ENCODE measurements around the gene KCNN3. TPM values are rescaled to one million over a fixed set of nuclear protein-coding genes. Genes with fewer than 3 reads are reported as not detected.

The KCNN3 gene
- total RNA-seq, 1 experiment from 2014 or later = 1.3 TPM

- TF ChIP-seq ZNF281 (CRISPR knock-in tag; IDR thresholded peaks at IDR 0.05) = no peak
- no peak for TF ChIP-seq SMAD3 (CRISPR knock-in tag; IDR thresholded peaks at IDR 0.05; ENCODE audit: borderline replicate concordance)
- no peak for TF ChIP-seq ETV6 (CRISPR knock-in tag; IDR thresholded peaks at IDR 0.05)
- TF ChIP-seq ZNF671 (CRISPR knock-in tag; IDR thresholded peaks at IDR 0.05) = no peak
- TF ChIP-seq, protein P1, sequence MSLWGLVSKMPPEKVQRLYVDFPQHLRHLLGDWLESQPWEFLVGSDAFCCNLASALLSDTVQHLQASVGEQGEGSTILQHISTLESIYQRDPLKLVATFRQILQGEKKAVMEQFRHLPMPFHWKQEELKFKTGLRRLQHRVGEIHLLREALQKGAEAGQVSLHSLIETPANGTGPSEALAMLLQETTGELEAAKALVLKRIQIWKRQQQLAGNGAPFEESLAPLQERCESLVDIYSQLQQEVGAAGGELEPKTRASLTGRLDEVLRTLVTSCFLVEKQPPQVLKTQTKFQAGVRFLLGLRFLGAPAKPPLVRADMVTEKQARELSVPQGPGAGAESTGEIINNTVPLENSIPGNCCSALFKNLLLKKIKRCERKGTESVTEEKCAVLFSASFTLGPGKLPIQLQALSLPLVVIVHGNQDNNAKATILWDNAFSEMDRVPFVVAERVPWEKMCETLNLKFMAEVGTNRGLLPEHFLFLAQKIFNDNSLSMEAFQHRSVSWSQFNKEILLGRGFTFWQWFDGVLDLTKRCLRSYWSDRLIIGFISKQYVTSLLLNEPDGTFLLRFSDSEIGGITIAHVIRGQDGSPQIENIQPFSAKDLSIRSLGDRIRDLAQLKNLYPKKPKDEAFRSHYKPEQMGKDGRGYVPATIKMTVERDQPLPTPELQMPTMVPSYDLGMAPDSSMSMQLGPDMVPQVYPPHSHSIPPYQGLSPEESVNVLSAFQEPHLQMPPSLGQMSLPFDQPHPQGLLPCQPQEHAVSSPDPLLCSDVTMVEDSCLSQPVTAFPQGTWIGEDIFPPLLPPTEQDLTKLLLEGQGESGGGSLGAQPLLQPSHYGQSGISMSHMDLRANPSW (CRISPR knock-in tag; conservative IDR thresholded peaks at IDR 0.05; ENCODE audit: low read depth) = no peak
- TF ChIP-seq, protein P2, sequence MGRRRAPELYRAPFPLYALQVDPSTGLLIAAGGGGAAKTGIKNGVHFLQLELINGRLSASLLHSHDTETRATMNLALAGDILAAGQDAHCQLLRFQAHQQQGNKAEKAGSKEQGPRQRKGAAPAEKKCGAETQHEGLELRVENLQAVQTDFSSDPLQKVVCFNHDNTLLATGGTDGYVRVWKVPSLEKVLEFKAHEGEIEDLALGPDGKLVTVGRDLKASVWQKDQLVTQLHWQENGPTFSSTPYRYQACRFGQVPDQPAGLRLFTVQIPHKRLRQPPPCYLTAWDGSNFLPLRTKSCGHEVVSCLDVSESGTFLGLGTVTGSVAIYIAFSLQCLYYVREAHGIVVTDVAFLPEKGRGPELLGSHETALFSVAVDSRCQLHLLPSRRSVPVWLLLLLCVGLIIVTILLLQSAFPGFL (CRISPR knock-in tag; IDR thresholded peaks at IDR 0.05; ENCODE audit: borderline replicate concordance) = no peak
- no peak for TF ChIP-seq NR2C2 (CRISPR knock-in tag; IDR thresholded peaks at IDR 0.05)
- no peak for TF ChIP-seq ZMAT4 (CRISPR knock-in tag; IDR thresholded peaks at IDR 0.05)
- TF ChIP-seq, protein P3, sequence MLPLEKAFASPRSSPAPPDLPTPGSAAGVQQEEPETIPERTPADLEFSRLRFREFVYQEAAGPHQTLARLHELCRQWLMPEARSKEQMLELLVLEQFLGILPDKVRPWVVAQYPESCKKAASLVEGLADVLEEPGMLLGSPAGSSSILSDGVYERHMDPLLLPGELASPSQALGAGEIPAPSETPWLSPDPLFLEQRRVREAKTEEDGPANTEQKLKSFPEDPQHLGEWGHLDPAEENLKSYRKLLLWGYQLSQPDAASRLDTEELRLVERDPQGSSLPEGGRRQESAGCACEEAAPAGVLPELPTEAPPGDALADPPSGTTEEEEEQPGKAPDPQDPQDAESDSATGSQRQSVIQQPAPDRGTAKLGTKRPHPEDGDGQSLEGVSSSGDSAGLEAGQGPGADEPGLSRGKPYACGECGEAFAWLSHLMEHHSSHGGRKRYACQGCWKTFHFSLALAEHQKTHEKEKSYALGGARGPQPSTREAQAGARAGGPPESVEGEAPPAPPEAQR (CRISPR knock-in tag; IDR thresholded peaks at IDR 0.05) = no peak
Measured at GRCh38 chr1:154764773-154765172, 105.3 kb downstream of the KCNN3 start (continued).

DNA sequence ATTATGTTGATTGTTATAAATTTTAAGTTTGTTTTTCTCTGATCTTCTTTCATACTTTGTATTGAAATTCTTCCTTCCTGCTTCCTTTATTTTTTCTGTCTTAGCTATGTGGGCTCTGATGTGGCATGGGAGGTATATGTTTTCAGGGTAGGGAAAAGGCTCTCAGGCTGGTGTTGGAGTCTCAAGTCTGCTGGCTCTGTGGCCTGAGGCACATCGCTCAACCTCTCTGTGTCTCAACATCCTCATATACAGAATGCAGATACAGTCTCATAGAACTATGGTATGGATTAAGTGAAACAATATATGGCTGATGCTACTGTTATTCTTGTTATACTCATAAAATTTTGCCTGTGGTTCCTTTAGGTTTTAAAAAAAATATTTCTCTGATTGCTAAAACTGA, 105.9 kb downstream of the KCNN3 start:
- ATAC-seq (no peak), DNase-seq (ENCODE audit: low spot score) (no peak)
- Mint-ChIP-seq H3K9me3 (no peaks in the 10 kb centered on the region), H3K4me1 (no peaks in the 10 kb centered on the region), H3K36me3 (no peaks in the 10 kb centered on the region), H3K27ac (no peak overlapping the region), H3K4me3 (no peak overlapping the region), H3K27me3 (ENCODE audit: low read depth) (peaks cover 13% of the 10 kb centered on the region)
- CTCF ChIA-PET = no interaction called here
- POLR2A ChIA-PET = no interaction called here
- TF ChIP-seq SOX15 (CRISPR knock-in tag; IDR thresholded peaks at IDR 0.05) = no peak
- no peak for TF ChIP-seq KAT7 (CRISPR knock-in tag; IDR thresholded peaks at IDR 0.05; ENCODE audit: borderline replicate concordance)
- no peak for TF ChIP-seq RORB (CRISPR knock-in tag; IDR thresholded peaks at IDR 0.05)
- TF ChIP-seq, protein P4, sequence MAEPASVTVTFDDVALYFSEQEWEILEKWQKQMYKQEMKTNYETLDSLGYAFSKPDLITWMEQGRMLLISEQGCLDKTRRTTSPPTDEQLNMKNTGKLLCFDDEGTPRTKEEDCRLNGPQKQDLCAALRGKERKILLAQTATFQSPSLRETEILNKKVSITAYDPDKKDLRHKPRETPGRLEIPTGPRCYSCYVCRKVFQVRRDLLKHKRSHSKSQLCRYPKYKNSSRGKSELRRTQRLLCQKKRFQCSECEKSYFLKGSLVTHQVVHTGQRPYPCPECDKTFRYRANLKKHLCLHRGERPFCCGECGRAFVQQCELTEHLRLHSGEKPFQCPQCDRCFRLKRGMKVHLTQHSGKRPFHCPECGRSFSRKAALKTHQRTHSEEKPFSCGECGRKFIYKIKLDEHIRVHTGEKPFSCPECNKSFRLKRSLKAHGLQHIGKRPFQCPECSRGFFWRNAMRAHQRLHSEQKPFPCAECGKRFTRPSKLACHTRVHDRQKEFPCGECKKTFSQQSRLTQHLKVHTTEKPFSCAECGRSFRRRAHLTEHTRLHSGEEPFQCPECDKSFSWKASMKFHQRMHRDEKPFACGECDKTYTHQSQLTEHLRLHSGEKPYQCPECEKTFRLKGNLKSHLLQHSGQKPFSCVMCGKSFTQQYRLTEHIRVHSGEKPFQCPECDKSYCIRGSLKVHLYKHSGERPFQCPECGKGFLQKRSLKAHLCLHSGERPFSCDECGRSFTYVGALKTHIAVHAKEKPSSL (CRISPR knock-in tag; conservative IDR thresholded peaks at IDR 0.05) = no peak
- TF ChIP-seq ATF6 (CRISPR knock-in tag; IDR thresholded peaks at IDR 0.05) = no peak
- TF ChIP-seq GABPB1 (CRISPR knock-in tag; IDR thresholded peaks at IDR 0.05) = no peak
- no peak for TF ChIP-seq FOXP4 (CRISPR knock-in tag; IDR thresholded peaks at IDR 0.05)
- TF ChIP-seq ZNF281 (CRISPR knock-in tag; IDR thresholded peaks at IDR 0.05) = no peak
- no peak for TF ChIP-seq NR3C1 (CRISPR knock-in tag; conservative IDR thresholded peaks at IDR 0.05; ENCODE audit: low read depth)
- TF ChIP-seq ZMAT4 (CRISPR knock-in tag; IDR thresholded peaks at IDR 0.05) = no peak

Data from WTC11 (cell line).